Tibial nerve (tissue), 3 donors: Measurements from ENCODE around the gene STK39.

Source experiments
- POLR2A ChIP-seq, 2 donors: fragments of 450-650 bp; IDR thresholded peaks; one replicate each; pipeline ENCODE4 v1.6.1; 2017; ENCODE audit warnings: antibody characterized with exemption in 2 of 2, mild to moderate bottlenecking in 2 of 2, moderate library complexity in 2 of 2
- TF ChIP-seq, protein P1 (sequence below), 5 experiments: fragments of 200-600 bp in 3 of 5; fragments of 450-650 bp in 2 of 5; sonication (generic) in 3 of 5; IDR thresholded peaks; one replicate each; pipeline ENCODE4 v1.5.1; 2016 to 2019; ENCODE audit warnings: antibody characterized with exemption in 5 of 5, mild to moderate bottlenecking in 3 of 5, moderate library complexity in 2 of 5

DNA sequence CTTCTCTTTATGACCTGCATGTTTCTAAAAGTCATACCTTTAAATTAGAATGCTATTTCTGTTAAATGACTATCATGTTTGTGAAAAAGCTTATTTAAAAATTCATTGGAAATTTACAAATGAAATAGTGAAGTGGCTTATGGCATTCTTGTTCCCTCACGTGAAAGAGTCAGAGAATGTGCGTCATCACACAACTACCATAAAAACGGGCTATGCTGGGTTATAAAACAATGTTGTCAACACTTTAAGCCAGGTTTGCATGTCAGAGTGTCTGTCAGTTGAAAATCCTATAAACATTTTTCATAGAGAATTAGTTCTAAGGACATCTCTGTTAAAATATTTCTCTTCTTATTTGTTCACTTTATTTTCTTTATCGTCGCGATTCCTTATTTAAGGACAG, 42.5 kb upstream of the STK39 start:
- TF ChIP-seq, protein P1, sequence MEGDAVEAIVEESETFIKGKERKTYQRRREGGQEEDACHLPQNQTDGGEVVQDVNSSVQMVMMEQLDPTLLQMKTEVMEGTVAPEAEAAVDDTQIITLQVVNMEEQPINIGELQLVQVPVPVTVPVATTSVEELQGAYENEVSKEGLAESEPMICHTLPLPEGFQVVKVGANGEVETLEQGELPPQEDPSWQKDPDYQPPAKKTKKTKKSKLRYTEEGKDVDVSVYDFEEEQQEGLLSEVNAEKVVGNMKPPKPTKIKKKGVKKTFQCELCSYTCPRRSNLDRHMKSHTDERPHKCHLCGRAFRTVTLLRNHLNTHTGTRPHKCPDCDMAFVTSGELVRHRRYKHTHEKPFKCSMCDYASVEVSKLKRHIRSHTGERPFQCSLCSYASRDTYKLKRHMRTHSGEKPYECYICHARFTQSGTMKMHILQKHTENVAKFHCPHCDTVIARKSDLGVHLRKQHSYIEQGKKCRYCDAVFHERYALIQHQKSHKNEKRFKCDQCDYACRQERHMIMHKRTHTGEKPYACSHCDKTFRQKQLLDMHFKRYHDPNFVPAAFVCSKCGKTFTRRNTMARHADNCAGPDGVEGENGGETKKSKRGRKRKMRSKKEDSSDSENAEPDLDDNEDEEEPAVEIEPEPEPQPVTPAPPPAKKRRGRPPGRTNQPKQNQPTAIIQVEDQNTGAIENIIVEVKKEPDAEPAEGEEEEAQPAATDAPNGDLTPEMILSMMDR (IDR thresholded peaks at IDR 0.05), result no peak
- TF ChIP-seq POLR2A (IDR thresholded peaks at IDR 0.05), result no peak
